GM18511 (cell line): ENCODE results near the gene LAP3.
A peak's percentile ranks its signal among the peaks of the same experiment; 100 is the strongest.
"Not testable (repeated sequence)": the region's sequence is repeated elsewhere in the genome, so short reads cannot be mapped to it uniquely, and the experiment has no call there.

ENCODE experiments used
- ATAC-seq: cut with Tn5 transposase; IDR thresholded peaks from one replicate; pipeline ENCODE4 v1.9.1; 2021; ENCODE audit warnings: mild to moderate bottlenecking, moderate library complexity; ENCODE audit not compliant: unreplicated experiment

LAP3 gene

GRCh38 chr4:17576932-17577664 is at the start of gene LAP3:
Gene LAP3, plus strand, starts transcription at chr4:17577198. Its CDS starts 268 bp downstream, at chr4:17577466.
- peak; percentile 85 for ATAC-seq

GRCh38 chr4:17528551-17529165 is 48.3 kb upstream of the LAP3 start:
- ATAC-seq, result no peak

DNA sequence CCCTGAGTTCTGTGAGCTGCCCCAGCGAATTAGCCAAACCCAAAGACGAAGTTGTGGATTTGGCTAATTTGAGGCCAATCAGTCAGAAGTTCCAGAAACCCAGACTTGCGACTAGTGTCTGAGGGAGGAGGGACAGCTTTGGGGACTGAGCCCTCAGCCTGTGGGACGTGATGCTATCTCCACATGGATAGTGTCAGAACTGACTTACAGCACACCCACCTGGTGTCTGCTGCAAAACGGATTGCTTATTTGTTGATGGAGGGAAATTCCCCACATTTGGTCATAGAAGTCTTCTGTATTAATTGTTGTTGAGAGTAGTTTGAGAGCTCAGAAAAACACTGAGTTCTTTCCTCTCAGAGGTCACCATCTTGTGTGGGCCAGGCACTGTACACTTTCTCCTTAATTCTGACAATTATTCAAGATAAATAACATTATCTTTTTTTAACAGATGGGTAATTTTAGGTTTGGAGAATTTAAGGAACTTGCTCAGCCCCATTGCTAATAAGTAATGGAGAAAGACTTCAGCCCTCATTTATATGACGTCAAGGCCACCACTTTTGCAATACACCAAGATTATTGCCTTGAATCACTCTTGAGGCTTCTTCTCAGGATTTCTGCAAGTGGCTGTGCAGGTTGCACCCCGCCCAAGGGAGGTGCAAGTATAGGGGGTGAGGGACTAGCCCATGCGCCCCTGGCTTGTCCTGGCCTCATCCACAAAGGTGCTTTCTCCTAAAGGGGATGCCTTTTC is 45.3 kb upstream of the LAP3 start:
- no peak for ATAC-seq

DNA sequence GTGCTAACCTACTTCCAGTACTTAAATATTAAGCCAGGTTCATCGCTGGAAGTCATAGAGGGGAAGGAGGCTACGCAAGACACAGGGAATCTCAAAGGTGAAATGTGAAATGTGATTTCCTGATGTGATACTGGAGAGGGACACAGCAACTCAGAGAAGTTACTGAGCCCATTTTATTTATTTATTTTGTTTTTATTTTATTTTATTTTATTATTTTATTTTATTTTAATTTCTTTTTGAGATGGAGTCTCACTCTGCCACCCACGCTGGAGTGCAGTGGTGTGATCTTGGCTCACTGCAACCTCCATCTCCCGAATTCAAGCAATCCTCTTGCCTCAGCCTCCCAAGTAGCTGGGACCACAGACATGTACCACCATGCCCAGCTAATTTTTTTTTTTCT is 42.3 kb upstream of the LAP3 start:
- no peak for ATAC-seq

DNA sequence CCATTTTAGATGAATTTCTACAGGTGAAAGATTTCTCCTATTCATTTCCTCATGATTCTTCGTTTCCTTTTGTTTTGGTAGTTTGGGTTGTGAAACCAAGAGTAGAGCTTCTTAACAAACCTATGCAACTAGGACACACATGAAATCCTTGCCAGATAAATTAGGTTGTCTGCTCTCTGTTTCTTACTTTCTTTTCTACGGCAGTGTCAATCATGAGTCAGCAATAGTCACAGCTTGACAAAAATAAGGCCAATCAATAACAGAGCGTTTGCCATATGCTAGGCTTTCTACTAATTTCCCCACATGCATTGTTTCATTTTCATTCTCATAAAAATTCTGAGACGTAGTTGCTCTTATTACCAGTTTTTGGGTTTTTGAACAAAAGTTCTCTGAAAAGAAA is 41.8 kb upstream of the LAP3 start:
- ATAC-seq, result peak; percentile 68

DNA sequence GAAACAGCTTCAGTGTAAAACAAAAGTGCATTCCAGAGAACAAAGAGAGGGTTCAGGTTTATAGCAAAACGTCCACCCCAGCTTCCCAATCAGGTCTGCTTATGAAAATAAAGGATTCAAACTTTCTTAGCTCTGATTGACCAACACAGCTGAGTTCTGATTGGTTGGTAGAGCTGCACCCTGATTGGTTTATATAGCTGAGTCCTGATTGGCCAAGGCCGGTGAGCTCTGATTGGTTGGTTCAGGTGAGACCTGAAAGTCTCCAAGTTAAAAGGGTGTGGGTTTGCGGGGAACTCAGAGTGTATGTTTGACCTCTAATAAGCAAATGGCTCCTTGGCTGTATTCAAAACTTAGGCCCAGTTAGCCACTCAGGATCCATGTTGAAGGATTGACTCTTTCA is 41.1 kb upstream of the LAP3 start:
- no peak for ATAC-seq

DNA sequence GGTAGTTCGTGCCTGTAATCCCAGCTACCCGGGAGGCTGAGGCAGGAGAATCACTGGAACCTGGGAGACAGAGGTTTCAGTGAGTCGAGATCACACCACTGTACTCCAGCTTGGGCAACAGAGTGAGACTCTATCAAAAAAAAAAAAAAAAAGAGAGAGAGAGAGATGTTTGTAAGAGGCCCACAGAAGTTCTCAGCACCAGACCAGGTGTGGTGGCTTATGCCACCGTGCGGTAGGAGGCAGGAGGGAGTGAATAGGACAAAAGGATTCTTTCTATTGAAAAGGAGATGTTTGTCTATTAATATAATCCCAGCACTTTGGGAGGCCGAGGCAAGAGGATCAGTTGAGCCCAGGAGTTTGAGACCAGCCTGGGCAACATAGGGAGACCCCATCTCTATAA is 39.9 kb upstream of the LAP3 start:
- ATAC-seq, result not testable (repeated sequence)

DNA sequence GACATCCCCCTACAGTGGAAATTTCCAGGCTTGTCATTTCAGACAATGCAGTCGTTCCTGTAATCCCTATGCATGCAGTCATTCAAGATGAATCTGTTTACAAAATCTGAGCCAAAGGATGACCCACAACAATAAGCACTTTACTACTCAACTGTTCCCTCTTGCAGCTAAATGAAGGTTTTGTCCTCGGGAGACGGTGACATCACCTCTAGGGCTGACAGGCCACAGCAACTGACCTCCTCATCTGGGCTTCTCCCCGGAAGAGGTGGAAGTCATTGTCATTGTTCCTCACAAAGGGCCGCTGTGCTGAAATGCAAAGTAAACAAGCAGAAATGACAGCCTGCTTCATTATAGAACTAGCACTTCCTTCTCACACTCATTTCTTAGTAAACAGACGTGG is 32.8 kb upstream of the LAP3 start:
- ATAC-seq, result no peak

DNA sequence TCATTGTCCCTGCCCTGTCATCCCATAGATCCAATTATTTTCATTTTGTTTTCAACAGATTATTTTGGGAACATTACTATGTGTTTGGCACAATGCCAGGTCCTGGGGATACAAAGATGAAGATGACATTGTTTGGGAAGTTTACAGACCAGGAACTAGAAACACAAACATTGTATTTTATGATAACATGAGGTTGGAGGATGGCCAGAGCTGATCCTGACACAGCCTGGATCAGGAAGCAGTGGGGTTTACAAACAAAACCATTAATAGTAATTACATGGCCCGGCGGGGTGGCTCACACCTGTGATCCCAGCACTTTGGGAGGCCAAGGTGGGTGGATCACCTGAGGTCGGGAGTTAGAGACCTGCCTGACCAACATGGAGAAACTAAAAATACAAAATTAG is 32.2 kb upstream of the LAP3 start:
- no peak for ATAC-seq

- ATAC-seq, result no peak
Observed at GRCh38 chr4:17545374-17546140, 31.4 kb upstream of the LAP3 start.

- no peak for ATAC-seq
Observed at GRCh38 chr4:17546222-17546621, 30.8 kb upstream of the LAP3 start.

- ATAC-seq, result no peak
Observed at GRCh38 chr4:17546678-17547077, 30.3 kb upstream of the LAP3 start.

DNA sequence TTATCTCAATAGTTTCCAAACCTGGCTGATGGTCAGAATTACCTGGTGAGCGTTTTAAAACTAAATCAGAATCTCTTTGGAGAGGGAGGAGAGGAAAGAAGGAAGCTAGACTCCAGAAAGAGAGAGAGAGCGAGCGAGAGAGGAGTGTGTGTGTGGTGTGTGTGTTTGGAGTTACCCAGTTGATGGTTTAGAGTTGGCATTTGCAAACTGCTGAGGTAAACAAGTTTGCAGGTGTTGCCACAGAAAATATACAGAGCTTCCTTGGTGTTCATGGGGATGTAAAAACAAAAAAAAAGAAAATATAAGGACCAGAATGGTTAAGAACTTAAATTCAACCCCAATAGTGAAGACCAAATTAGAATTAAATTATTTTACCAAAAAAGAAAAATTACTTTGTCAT is 26.4 kb upstream of the LAP3 start:
- no peak for ATAC-seq

DNA sequence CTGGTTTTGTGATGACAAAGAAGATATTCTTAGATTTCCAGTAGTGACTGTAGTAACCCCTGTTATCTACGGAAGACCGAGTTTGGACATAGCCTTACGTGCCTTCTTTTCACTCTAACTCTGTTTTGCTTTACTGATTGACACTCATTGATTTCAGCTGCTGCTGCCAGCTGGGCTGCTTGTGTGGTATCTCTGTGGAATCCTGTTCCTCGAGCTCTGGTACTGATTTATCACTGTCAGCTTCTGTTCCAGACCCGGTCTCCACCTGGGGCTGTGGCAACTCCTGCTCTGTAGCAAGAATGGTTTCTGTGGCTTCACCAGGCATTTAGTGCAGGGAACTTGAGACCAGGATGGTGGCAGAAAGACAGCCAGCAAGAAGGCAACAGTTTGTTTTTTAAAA is 24.6 kb upstream of the LAP3 start:
- no peak for ATAC-seq

- no peak for ATAC-seq
Observed at GRCh38 chr4:17554568-17554967, 22.4 kb upstream of the LAP3 start.

DNA sequence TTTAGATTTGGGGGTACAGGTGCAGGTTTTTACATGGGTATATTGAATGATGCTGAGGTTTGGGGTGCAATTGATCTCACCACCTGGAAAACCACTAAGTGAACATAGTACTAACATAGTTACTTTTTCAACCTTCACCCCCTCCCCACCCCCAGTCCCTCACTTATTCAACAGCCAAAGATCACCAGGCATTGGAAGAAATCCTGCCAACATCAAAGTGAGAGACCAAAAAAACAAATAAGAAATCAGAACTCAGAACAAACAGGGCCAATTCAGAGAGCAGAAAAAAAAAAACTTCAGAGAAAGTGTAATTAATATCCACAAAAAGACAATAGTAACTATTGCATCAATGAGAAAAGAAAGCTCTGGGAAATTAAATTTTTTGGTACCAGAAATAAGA is 20.5 kb upstream of the LAP3 start:
- no peak for ATAC-seq

DNA sequence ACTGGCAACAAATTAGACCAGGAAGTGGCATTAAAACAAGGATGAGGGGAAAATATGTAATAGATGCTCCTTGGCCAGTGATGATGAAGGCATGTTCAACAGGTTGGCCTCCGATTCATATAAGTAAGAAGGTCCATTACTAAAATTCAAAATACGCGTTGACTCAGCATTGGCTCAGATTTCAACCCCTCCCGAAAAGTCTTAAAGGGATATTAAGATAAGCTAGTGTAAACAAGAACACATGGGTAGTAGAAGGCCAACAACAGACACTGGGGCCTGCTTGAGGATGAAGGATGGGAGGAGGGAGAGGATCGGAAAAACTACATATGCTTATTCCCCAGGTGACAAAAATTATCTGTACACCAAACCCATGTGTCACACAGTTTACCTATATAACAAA is 19.1 kb upstream of the LAP3 start:
- no peak for ATAC-seq

- no peak for ATAC-seq
Observed at GRCh38 chr4:17558941-17559708, 17.9 kb upstream of the LAP3 start.

DNA sequence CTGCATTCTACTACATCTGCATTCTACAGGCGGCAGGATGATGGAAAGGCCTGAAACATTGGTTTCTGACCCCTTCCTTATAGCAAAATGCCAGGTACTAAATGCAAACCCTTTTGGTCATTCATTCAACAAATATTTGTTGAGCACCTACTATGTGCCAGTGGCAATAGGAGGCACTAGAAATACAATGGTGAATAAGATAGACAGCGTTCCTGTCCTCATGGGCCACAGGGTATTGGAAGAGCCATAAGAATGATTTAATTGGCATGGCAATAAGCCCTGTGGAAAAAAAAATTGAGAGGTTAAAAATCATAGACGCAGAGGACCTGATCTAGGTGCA is 17.3 kb upstream of the LAP3 start:
- no peak for ATAC-seq

DNA sequence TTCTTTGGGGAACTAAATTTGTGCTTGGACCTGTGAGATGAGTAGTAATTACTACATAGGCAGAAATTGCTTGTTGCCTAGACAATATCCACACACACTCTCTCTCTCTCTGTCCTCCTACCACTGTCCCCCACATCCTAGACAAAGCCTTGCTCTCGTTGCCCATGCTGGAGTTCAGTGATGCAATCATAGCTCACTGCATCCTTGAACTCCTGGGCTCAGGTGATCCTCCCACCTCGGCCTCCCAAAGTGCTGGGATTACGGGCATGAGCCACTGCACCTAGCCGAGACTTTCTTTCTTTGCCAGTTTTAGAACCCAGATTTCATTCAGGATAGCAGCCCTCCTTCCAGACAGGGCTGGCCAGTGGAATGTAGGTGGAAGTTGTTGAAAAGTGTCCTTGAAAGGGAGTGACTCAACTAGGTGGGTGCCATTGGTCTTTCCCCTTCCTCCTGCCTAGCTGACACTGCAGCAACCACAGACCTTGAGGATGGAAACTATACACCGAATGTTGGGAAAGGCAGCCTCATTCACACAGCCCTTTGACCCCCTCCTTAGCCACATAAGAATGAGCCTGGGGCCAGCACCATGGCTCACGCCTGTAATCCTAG is 16.8 kb upstream of the LAP3 start:
- no peak for ATAC-seq
